K562 (cell line): ENCODE measurements around the gene SETD1B. TPM values are rescaled to one million over a fixed set of nuclear protein-coding genes. Genes with fewer than 3 reads are reported as not detected.

Source experiments
- BRF1 ChIP-seq: IDR thresholded peaks from 3 replicates; pipeline ENCODE4 v1.6.1; 2011; ENCODE audit warnings: borderline replicate concordance, mild to moderate bottlenecking; ENCODE audit not compliant: insufficient read length; ENCODE audit errors: extremely low read depth
- CBX2 ChIP-seq: fragments of 200-600 bp; sonication (generic); IDR thresholded peaks from one replicate; pipeline ENCODE4 v1.6.1; 2012; ENCODE audit warnings: mild to moderate bottlenecking, low read length, inconsistent platforms; ENCODE audit not compliant: insufficient read depth, poor library complexity, severe bottlenecking
- HMG20B ChIP-seq: fragments of 250-450 bp; sonication (Bioruptor Pico); IDR thresholded peaks from 2 replicates; pipeline ENCODE4 v1.5.0; 2021; ENCODE audit warnings: mild to moderate bottlenecking
- HMGXB4 ChIP-seq: sonication (generic); formaldehyde crosslinking; IDR thresholded peaks from 2 replicates; pipeline ENCODE4 v1.8.1; 2023; ENCODE audit warnings: mild to moderate bottlenecking, missing genetic modification reagents
- MGA ChIP-seq: fragments of 450-650 bp; IDR thresholded peaks from 2 replicates; pipeline ENCODE4 v1.6.1; 2016; ENCODE audit warnings: mild to moderate bottlenecking, moderate library complexity
- MITF ChIP-seq: IDR thresholded peaks from 2 replicates; pipeline ENCODE4 v1.6.1; 2014; ENCODE audit warnings: antibody characterized with exemption
- NFE2 ChIP-seq: IDR thresholded peaks from 2 replicates; pipeline ENCODE4 v1.6.1; 2014; ENCODE audit warnings: antibody characterized with exemption, low read depth
- NR3C1 ChIP-seq: sonication (generic); formaldehyde crosslinking; IDR thresholded peaks from 2 replicates; pipeline ENCODE4 v1.8.1; 2022; ENCODE audit warnings: missing genetic modification reagents
- SRSF7 ChIP-seq: fragments of 200-400 bp; formaldehyde crosslinking; optimal IDR thresholded peaks from 2 replicates; pipeline ENCODE3; 2017; ENCODE audit warnings: mild to moderate bottlenecking, low read depth, low read length
- TGIF2 ChIP-seq: sonication (generic); formaldehyde crosslinking; IDR thresholded peaks from 2 replicates; pipeline ENCODE4 v1.8.1; 2022; ENCODE audit warnings: mild to moderate bottlenecking, missing genetic modification reagents, moderate library complexity
- ZFP91 ChIP-seq: sonication (generic); formaldehyde crosslinking; IDR thresholded peaks from 2 replicates; pipeline ENCODE4 v1.8.0; 2022; ENCODE audit warnings: mild to moderate bottlenecking, missing genetic modification reagents
- ZNF253 ChIP-seq: fragments of 250-450 bp; sonication (Bioruptor Pico); conservative IDR thresholded peaks from 2 replicates; pipeline ENCODE4 v1.6.1; 2021; ENCODE audit warnings: mild to moderate bottlenecking
- polyA plus RNA-seq, 8 experiments: library from polyadenylated mRNA; depleted of rRNA in 4 of 8; stranded (reverse) in 5 of 8; unstranded in 3 of 8; fragments of >200 nt; fragmentation: Nextera tagmentation in 2 of 8; fragmentation: Illumina TruSeq in 1 of 8; extraction: Ambion mirVana in 2 of 8; extraction: Trizol in 1 of 8; gene quantifications; 2 replicates each; pipeline versions ENCODE4 v1.2.1 to v1.2.3, GENCODE V29; 2011 to 2014; ENCODE audit warnings: inconsistent platforms in 1 of 8, missing spikeins in 1 of 8
- total RNA-seq, 7 experiments: library from RNA; depleted of rRNA in 6 of 7; stranded (reverse); fragments of >200 nt in 6 of 7; fragmentation: Illumina TruSeq in 2 of 7; extraction: Trizol in 2 of 7; gene quantifications; 2 replicates each; pipeline versions ENCODE4 v1.2.1 to v1.2.3, GENCODE V29; 2011 to 2021; ENCODE audit warnings: low replicate concordance in 1 of 7

SETD1B gene
- total and polyA plus RNA-seq, 9 of the 15 experiments (the other 6 are each of a cell fraction or from before 2014, with no cell fraction given): 0.48 to 26.6 (median 2.3) TPM

- TF ChIP-seq MGA (no peak), NFE2 (no peak), BRF1 (no peak), MITF (no peak), ZNF253 (CRISPR knock-in tag) (no peak), SRSF7 (no peak), ZFP91 (CRISPR knock-in tag) (no peak), CBX2 (no peak), NR3C1 (CRISPR knock-in tag) (no peak), HMGXB4 (CRISPR knock-in tag) (no peak), HMG20B (CRISPR knock-in tag) (no peak), TGIF2 (CRISPR knock-in tag) (no peak)
Measured at GRCh38 chr12:121812320-121812871, 8.6 kb downstream of the SETD1B start (continued).
